Measurements from ENCODE around the gene ARRB2. TPM values are rescaled to one million over a fixed set of nuclear protein-coding genes. Genes with fewer than 3 reads are reported as not detected.

The ARRB2 gene
- total and polyA plus RNA-seq, 2 donors (not counting 3 experiments of a cell fraction or from before 2014, with no cell fraction given) = 18.6 to 21.3 TPM

DNA sequence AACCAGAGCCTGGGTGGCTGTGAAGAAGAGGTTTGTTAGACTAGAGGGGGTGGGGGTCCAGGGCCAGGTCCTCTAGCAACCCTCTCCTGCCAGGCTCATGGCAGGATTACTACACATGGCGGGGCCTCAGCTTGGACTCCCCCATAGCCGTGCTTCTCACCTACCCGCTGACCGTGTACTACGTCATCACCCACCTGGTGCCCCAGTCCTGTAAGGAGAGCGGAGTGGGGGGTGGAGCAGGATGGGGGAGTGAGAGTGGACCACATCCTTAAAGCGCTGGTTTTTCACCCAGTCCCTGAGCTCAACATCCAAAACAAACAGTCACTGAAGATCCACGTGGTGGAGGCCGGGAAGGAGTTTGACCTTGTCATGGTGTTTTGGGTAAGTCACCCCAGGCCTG lies 33.5 kb downstream of the ARRB2 start:
- Histone ChIP-seq H3K36me3 (ENCODE audit: control insufficient read depth in 2 of 2, extremely low read depth in 1 of 2, insufficient read depth in 2 of 2, low read length in 2 of 2) (no peaks in the 10 kb centered on the region), H3K79me2 (ENCODE audit: control insufficient read depth, insufficient read depth, low read length) (no peaks in the 10 kb centered on the region), H3K9me3 (replicated peaks; ENCODE audit: control insufficient read depth, insufficient read depth, low read length) (no peaks in the 10 kb centered on the region), H3K27me3 (ENCODE audit: control insufficient read depth in 2 of 2, insufficient read depth in 2 of 2, low read length in 2 of 2) (peaks cover under 1 to 10% of the 10 kb centered on the region in 2 experiments), H3K9ac (replicated peaks; ENCODE audit: extremely low read depth, insufficient read depth, low read length) (no peak overlapping the region), H3K9me1 (replicated peaks; ENCODE audit: control insufficient read depth, extremely low read depth, insufficient read depth, low read length) (no peaks in the 10 kb centered on the region), H3K4me2 (ENCODE audit: insufficient read depth, low read length) (no peak overlapping the region), H3K4me3 (replicated peaks in 1 of 3; ENCODE audit: insufficient read depth in 1 of 3, low read depth in 1 of 3, low read length in 3 of 3) (no peak overlapping the region), H2AFZ (ENCODE audit: low read depth, low read length) (no peak overlapping the region), H3K4me1 (ENCODE audit: control insufficient read depth, extremely low read depth, insufficient read depth, low read length) (peaks cover 6% of the 10 kb centered on the region), H4K20me1 (replicated peaks; ENCODE audit: control insufficient read depth, extremely low read depth, insufficient read depth, low read length) (no peaks in the 10 kb centered on the region), H3K27ac (ENCODE audit: insufficient read depth, low read depth, low read length) (no peak overlapping the region)
- DNase-seq (ENCODE audit: low read depth, low spot score) (no peak), FAIRE-seq (no peak)
- CTCF ChIA-PET = interaction anchor here (1.2 to 1.6 kb wide), 3 partner anchors 12 to 46 kb away, joined by 3 to 10 read pairs (median 3); no protein-coding TSS in a partner anchor
- intact Hi-C loops (cut with micrococcal nuclease) (no loop called here), dilution Hi-C loops (cut with MboI; ENCODE audit: extremely low pct_ligation_motif_present, low sequenced_read_pairs) (no loop called here)
- BruUV-seq (replicated peaks) = no TSS peak
- TF ChIP-seq POLR2AphosphoS5 (IDR thresholded peaks at IDR 0.05; ENCODE audit: insufficient read depth, low read depth, low read length) (no peak), EZH2 (IDR thresholded peaks at IDR 0.05; ENCODE audit: borderline replicate concordance, low read depth, low read length, severe bottlenecking) (no peak), JUN (IDR thresholded peaks at IDR 0.05; ENCODE audit: borderline replicate concordance, insufficient read depth, insufficient read length, low read depth) (no peak), FOS (IDR thresholded peaks at IDR 0.05; ENCODE audit: borderline replicate concordance, insufficient read depth, low read length) (no peak), MYC (IDR thresholded peaks at IDR 0.05; ENCODE audit: low read depth, low read length) (no peak), POLR2A (IDR thresholded peaks at IDR 0.05; ENCODE audit: low read depth, low read length) (no peak), GATA2 (IDR thresholded peaks at IDR 0.05; ENCODE audit: insufficient read depth, insufficient read length, low read depth, low read length) (no peak)
- TF ChIP-seq, protein P1, sequence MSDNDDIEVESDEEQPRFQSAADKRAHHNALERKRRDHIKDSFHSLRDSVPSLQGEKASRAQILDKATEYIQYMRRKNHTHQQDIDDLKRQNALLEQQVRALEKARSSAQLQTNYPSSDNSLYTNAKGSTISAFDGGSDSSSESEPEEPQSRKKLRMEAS (IDR thresholded peaks at IDR 0.05; ENCODE audit: insufficient read depth, insufficient read length) = no peak
- TF ChIP-seq, protein P2, sequence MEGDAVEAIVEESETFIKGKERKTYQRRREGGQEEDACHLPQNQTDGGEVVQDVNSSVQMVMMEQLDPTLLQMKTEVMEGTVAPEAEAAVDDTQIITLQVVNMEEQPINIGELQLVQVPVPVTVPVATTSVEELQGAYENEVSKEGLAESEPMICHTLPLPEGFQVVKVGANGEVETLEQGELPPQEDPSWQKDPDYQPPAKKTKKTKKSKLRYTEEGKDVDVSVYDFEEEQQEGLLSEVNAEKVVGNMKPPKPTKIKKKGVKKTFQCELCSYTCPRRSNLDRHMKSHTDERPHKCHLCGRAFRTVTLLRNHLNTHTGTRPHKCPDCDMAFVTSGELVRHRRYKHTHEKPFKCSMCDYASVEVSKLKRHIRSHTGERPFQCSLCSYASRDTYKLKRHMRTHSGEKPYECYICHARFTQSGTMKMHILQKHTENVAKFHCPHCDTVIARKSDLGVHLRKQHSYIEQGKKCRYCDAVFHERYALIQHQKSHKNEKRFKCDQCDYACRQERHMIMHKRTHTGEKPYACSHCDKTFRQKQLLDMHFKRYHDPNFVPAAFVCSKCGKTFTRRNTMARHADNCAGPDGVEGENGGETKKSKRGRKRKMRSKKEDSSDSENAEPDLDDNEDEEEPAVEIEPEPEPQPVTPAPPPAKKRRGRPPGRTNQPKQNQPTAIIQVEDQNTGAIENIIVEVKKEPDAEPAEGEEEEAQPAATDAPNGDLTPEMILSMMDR (IDR thresholded peaks at IDR 0.05; ENCODE audit: extremely low read depth in 1 of 2, insufficient read depth in 1 of 2, low read depth in 1 of 2, low read length in 2 of 2) = no peak
- POLR2A ChIA-PET = no interaction called here

Measured in endothelial cell of umbilical vein (primary cell).